ENCODE results near the gene LCP2. TPM values are rescaled to one million over a fixed set of nuclear protein-coding genes. Genes with fewer than 3 reads are reported as not detected.

The LCP2 gene
- total and polyA plus RNA-seq, 2 donors (not counting 3 experiments of a cell fraction or from before 2014, with no cell fraction given), result not detected

DNA sequence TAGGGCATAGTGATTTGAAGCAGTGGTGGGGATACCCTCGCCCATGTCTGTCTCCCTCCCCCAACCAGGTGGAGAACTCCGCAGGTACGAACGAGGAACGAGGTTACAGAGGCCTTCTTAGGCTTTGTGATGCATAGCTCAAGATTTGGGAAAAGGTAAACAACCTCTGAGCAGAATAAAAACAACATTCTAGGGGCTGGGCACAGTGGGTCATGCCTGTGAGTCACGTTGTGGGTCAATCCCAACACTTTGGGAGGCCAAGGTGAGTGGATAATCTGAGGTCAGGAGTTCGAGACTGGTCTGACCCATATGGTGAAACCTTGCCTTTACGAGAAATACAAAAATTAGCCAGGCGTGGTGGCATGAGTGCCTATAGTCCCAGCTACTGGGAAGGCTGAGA is 3.6 kb upstream of the LCP2 start:
- Histone ChIP-seq H3K9me1 (replicated peaks; ENCODE audit: control insufficient read depth, extremely low read depth, insufficient read depth, low read length) (no peaks in the 10 kb centered on the region), H3K9ac (replicated peaks; ENCODE audit: extremely low read depth, insufficient read depth, low read length) (no peak overlapping the region), H3K4me3 (replicated peaks in 1 of 3; ENCODE audit: insufficient read depth in 1 of 3, low read depth in 1 of 3, low read length in 3 of 3) (no peak overlapping the region), H3K79me2 (ENCODE audit: control insufficient read depth, insufficient read depth, low read length) (no peaks in the 10 kb centered on the region), H2AFZ (ENCODE audit: low read depth, low read length) (no peak overlapping the region), H3K27me3 (ENCODE audit: control insufficient read depth in 2 of 2, insufficient read depth in 2 of 2, low read length in 2 of 2) (no peaks in the 10 kb centered on the region), H3K36me3 (ENCODE audit: control insufficient read depth in 2 of 2, extremely low read depth in 1 of 2, insufficient read depth in 2 of 2, low read length in 2 of 2) (no peaks in the 10 kb centered on the region), H3K4me2 (ENCODE audit: insufficient read depth, low read length) (no peak overlapping the region), H3K4me1 (ENCODE audit: control insufficient read depth, extremely low read depth, insufficient read depth, low read length) (no peaks in the 10 kb centered on the region), H3K27ac (ENCODE audit: insufficient read depth, low read depth, low read length) (no peak overlapping the region), H4K20me1 (replicated peaks; ENCODE audit: control insufficient read depth, extremely low read depth, insufficient read depth, low read length) (no peaks in the 10 kb centered on the region), H3K9me3 (replicated peaks; ENCODE audit: control insufficient read depth, insufficient read depth, low read length) (no peaks in the 10 kb centered on the region)
- FAIRE-seq (no peak), DNase-seq (ENCODE audit: low read depth, low spot score) (no peak)
- POLR2A ChIA-PET, result no interaction called here
- intact Hi-C loops (cut with micrococcal nuclease), result no loop called here
- no peak for TF ChIP-seq JUN (IDR thresholded peaks at IDR 0.05; ENCODE audit: borderline replicate concordance, insufficient read depth, insufficient read length, low read depth)
- no peak for TF ChIP-seq EZH2 (IDR thresholded peaks at IDR 0.05; ENCODE audit: borderline replicate concordance, low read depth, low read length, severe bottlenecking)
- no peak for TF ChIP-seq FOS (IDR thresholded peaks at IDR 0.05; ENCODE audit: borderline replicate concordance, insufficient read depth, low read length)
- no peak for TF ChIP-seq GATA2 (IDR thresholded peaks at IDR 0.05; ENCODE audit: insufficient read depth, insufficient read length, low read depth, low read length)
- TF ChIP-seq, protein P1, sequence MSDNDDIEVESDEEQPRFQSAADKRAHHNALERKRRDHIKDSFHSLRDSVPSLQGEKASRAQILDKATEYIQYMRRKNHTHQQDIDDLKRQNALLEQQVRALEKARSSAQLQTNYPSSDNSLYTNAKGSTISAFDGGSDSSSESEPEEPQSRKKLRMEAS (IDR thresholded peaks at IDR 0.05; ENCODE audit: insufficient read depth, insufficient read length), result no peak
- TF ChIP-seq MYC (IDR thresholded peaks at IDR 0.05; ENCODE audit: low read depth, low read length), result no peak
- no peak for TF ChIP-seq POLR2A (IDR thresholded peaks at IDR 0.05; ENCODE audit: low read depth, low read length)
- no peak for TF ChIP-seq CTCF (IDR thresholded peaks at IDR 0.05; ENCODE audit: extremely low read depth in 1 of 2, insufficient read depth in 1 of 2, low read depth in 1 of 2, low read length in 2 of 2)
- no peak for TF ChIP-seq POLR2AphosphoS5 (IDR thresholded peaks at IDR 0.05; ENCODE audit: insufficient read depth, low read depth, low read length)
- no TSS peak for BruUV-seq (replicated peaks)
- CTCF ChIA-PET, result no interaction called here
- dilution Hi-C loops (cut with MboI; ENCODE audit: extremely low pct_ligation_motif_present, low sequenced_read_pairs), result no loop called here

Data from endothelial cell of umbilical vein (primary cell).